BJ (cell line): ENCODE measurements around the gene PLEK2. TPM values are rescaled to one million over a fixed set of nuclear protein-coding genes. Genes with fewer than 3 reads are reported as not detected.

Source experiments
- CTCF ChIA-PET: fragments of 350-600 bp; formaldehyde crosslinking; extraction: SDS; loops from one replicate; lab custom pipeline; 2021; ENCODE audit warnings: antibody characterized with exemption, inconsistent platforms; lab: Yijun Ruan, JAX
- POLR2A ChIA-PET: fragments of 300-600 bp; sonication (Branson Sonifier 250); formaldehyde crosslinking; extraction: SDS; loops from one replicate; lab custom pipeline; 2021; ENCODE audit warnings: antibody characterized with exemption; lab: Charles Lee
- DNase-seq: peaks from one replicate; pipeline ENCODE4 v3.0.0-alpha.2; 2011; ENCODE audit warnings: low read depth
- H3K27me3 ChIP-seq: 2 replicates; pipeline ENCODE4 v1.6.0; 2011; ENCODE audit warnings: low read length; ENCODE audit not compliant: control insufficient read depth, insufficient read depth
- H3K36me3 ChIP-seq: 2 replicates; pipeline ENCODE4 v1.5.1; 2011; ENCODE audit warnings: low read length; ENCODE audit not compliant: control insufficient read depth, insufficient read depth
- H3K4me3 ChIP-seq: 2 replicates; pipeline ENCODE4 v1.5.1; 2011; ENCODE audit warnings: low read depth, mild to moderate bottlenecking, control low read depth, low read length
- polyA plus RNA-seq: library from polyadenylated mRNA; depleted of rRNA; stranded (reverse); fragments of >200 nt; gene quantifications from 2 replicates; pipeline ENCODE4 v1.2.3, GENCODE V29; 2011
- TF ChIP-seq, protein P1 (sequence below): IDR thresholded peaks from 2 replicates; pipeline ENCODE4 v1.5.1; 2011; ENCODE audit warnings: low read depth, mild to moderate bottlenecking, control low read depth, inconsistent platforms, low read length, moderate library complexity; ENCODE audit not compliant: insufficient read depth

PLEK2 gene
- polyA plus RNA-seq, 1 experiment = 2.2 TPM

DNA sequence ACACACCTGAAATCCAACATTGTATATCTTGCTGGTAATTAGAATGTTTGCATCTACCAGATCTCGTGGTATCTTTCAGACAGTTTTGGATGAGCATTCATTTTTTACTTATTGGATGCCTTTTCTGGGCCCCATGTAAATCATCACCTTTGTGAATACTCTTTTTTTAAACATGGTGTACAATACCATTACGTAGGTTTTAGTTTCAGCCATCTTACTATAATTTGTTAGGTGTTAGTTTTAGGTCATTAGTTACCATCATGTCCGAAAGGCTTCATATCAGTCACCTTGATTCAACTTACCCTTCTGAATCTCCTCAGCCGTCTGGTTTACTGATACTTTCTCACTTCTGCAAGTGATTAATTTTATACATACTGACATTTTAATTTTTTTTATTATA, 46.5 kb downstream of the PLEK2 start:
- TF ChIP-seq, protein P1, sequence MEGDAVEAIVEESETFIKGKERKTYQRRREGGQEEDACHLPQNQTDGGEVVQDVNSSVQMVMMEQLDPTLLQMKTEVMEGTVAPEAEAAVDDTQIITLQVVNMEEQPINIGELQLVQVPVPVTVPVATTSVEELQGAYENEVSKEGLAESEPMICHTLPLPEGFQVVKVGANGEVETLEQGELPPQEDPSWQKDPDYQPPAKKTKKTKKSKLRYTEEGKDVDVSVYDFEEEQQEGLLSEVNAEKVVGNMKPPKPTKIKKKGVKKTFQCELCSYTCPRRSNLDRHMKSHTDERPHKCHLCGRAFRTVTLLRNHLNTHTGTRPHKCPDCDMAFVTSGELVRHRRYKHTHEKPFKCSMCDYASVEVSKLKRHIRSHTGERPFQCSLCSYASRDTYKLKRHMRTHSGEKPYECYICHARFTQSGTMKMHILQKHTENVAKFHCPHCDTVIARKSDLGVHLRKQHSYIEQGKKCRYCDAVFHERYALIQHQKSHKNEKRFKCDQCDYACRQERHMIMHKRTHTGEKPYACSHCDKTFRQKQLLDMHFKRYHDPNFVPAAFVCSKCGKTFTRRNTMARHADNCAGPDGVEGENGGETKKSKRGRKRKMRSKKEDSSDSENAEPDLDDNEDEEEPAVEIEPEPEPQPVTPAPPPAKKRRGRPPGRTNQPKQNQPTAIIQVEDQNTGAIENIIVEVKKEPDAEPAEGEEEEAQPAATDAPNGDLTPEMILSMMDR = no peak
- ChIA-PET POLR2A (no interaction called here), CTCF (interaction anchor here (0.7 to 0.8 kb wide), 2 partner anchors 52 to 858 kb away, joined by 3 read pairs; partner anchors contain the start of gene GPHN)
- no peak for DNase-seq
- Histone ChIP-seq H3K36me3 (peaks cover 13% of the 10 kb centered on the region), H3K4me3 (no peak overlapping the region), H3K27me3 (no peaks in the 10 kb centered on the region)

DNA sequence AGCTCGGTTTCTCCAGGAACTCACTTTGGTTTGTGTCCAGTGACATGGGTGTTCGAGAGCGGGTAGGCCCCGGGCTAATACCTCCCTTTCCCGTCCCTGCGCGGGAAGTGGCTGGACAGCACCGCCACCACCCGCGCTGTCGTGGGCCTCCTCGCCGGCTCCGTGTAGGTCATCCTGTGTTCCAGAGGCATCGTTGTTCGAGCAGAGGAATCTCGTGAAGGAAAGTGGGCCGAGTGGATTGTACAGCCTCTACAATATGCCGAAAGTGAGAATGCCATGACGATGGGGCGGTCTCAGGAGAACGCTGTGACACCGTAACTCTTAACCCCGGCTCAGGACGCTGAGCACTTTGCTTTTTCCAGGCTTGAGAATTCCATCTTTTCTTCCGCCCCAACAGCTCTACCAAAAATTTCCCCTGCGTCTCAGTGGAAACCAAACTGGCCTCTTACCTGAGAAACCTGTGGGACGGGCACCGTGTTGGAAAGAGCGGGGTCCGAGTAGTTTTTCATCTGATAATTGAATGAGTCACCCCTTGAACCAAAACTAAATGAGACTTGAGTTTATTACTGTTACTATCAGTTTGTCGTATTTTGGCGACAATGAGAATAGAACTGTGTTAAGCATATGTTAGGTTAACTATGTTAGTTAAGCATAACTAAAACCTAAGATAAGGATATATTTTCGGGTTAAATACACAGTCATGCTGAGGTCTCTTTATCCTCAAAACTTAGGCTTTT, 51.3 kb downstream of the PLEK2 start:
- TF ChIP-seq, protein P1 = no peak
- peaks cover 1% of the 10 kb centered on the region; the same call in 1 of the 2 replicates for H3K36me3 ChIP-seq
- H3K4me3 ChIP-seq = peak overlapping the region; percentile 85
- ChIA-PET CTCF (interaction anchor here (0.9 to 2.0 kb wide), 13 partner anchors 8 to 316 kb away, joined by 3 to 14 read pairs (median 3); no protein-coding TSS in a partner anchor), POLR2A (no interaction called here)
- DNase-seq = no peak
- no peaks in the 10 kb centered on the region for H3K27me3 ChIP-seq

DNA sequence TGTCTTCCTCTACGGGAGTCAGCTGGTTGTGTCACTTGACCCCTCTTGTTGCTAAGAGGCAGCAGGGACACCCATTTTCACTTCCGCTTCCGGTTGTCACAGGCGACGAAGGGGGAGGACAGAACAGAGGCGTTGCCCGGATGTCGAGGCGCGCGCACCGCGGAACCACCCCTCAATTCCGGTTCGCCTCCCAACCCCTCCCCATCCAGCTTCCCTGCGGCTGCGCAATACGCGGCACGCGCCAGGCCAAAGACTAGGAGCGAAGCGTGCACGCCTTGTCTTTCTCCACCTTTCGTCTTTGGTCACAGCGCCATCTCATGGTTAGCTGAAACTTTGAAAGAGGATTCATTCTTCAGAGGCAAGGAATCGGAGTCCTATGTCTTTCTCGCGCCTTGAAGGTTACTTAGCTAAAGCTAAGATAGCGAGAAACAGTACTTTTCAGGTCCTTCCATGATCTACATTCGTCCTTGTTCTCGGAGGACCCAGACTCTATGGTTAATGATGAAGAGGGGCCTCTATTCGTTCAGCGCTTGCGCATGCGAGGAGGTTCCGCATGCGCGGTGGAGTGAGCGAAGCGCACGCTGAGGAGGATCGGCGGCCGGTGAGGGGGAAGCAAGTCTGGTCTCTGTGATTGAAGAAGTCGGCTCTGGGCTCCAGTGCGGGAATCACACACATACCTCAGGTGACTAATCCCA, 52.0 kb downstream of the PLEK2 start, which contains the start of the genes ATP6V1D and EIF2S1:
Gene ATP6V1D, minus strand, starts transcription at position 30 of the 695 bp plus-strand sequence. CDS start 106 bp downstream, outside the sequence.
Gene EIF2S1, plus strand, starts transcription at position 554 of the 695 bp plus-strand sequence. CDS start 4,440 bp downstream, outside the sequence.
- ChIA-PET POLR2A (interaction anchor here (0.6 to 0.8 kb wide), 2 partner anchors 51 to 164 kb away, joined by 3 read pairs; no protein-coding TSS in a partner anchor), CTCF (interaction anchor here (0.5 to 2.0 kb wide), 25 partner anchors 9 to 1623 kb away, joined by 3 to 14 read pairs (median 3); no protein-coding TSS in a partner anchor)
- Histone ChIP-seq H3K27me3 (no peaks in the 10 kb centered on the region), H3K4me3 (peak within 1 kb of the TSS; percentile 85), H3K36me3 (no peaks in the 10 kb centered on the region; the same call in 1 of the 2 replicates)
- TF ChIP-seq, protein P1 = peak; percentile 95
- DNase-seq = peak; percentile 97

DNA sequence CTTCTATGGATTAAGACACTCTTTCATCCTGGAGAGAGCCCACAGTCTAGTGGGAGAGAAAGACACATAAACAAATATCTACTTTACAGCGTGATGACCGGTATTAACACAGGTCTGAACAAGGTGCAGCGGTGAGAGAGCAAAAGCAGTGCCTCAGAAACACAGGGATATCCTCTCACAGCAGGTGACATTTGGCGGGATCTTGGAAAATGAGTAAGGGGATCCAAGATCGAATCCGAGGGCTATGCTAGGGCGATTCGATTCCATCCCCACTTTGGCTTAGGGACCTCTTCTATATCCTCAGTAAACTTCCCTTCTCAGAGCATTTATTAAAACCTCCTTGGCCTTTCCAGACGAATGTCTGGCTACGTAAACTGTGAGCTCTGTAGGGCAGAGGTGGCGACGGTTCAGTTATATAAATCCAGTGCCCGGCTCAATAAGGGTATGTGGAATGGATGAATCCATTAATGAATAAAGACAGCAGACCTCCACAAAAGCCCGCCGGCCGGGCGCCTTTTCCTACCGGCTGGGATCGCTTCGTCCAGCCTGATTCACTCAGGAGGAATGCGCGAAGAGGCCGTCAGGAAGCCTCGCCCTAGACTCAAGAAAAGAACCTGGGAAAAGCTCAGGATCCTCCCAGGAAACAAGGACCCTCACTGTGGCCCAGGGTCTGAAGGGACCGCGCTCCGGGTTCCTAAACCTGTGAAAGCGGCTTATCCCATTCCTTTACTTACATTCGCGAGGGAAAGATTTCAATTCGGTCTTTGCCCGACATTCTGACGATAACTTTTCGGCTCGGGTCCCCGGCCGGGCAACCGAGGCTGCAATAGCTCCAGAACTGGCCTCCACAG, 52.8 kb downstream of the PLEK2 start:
- H3K36me3 ChIP-seq = no peaks in the 10 kb centered on the region; the same call in 1 of the 2 replicates
- DNase-seq = peak; percentile 6
- TF ChIP-seq, protein P1 = no peak
- peak overlapping the region; percentile 85 for H3K4me3 ChIP-seq
- no peaks in the 10 kb centered on the region for H3K27me3 ChIP-seq
- CTCF ChIA-PET = interaction anchor here (0.5 to 2.0 kb wide), 24 partner anchors 9 to 1622 kb away, joined by 3 to 14 read pairs (median 3); no protein-coding TSS in a partner anchor
- POLR2A ChIA-PET = interaction anchor here (0.6 to 0.8 kb wide), 2 partner anchors 52 to 163 kb away, joined by 3 read pairs; no protein-coding TSS in a partner anchor
